PC-9 (cell line): ENCODE data around the gene KLHL30.

Experiments used
- EZH2 ChIP-seq: fragments of 200-600 bp; sonication (generic); IDR thresholded peaks from 2 replicates; pipeline ENCODE4 v1.8.0; 2017; ENCODE audit warnings: antibody characterized with exemption, low read depth
- TF ChIP-seq, protein P1 (sequence below): fragments of 200-600 bp; sonication (generic); conservative IDR thresholded peaks from 2 replicates; pipeline ENCODE4 v1.6.1; 2017; ENCODE audit warnings: mixed run types, antibody characterized with exemption, mild to moderate bottlenecking, moderate library complexity

DNA sequence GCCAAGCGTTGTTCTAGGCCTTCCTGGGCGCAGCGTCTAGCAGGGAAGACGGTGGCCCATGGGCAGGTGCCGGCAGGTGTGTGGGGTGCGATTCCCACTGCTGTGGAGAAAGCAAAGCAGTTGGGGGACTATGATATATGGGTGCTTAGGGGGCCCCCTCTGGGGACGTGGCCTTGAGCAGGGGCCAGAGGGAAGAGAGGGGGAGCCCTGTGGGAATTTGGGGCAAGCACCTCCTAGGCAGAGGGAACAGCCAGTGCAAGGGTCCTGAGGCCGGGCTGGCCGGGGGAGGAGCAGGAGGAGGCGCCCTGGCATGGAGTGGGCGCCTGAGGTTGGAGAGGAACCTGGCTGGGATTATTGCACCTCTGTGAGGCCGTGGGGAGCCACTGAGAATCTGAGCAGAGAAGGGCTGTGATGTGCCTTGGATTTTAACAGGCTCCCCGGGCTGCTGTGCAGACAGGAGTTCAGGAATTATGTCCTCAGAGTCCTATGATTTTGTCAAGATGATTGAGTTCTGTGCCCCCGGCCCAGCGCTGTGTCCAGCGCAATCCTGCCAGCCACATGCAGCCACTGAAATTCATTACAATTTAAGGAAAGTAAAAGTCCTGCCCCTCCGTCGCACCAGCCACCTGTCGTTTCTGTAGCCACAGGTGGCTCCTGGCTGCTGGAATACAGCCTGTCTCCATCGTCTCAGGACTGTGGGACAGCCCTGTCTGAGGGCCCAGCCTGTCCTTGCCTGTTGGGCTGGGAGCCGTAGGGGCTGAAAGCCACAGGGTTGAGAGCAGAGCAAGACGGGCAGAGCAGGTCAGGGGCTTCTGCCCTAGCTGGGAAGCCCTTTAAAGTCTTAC lies 9.1 kb upstream of the KLHL30 start:
- TF ChIP-seq, protein P1, sequence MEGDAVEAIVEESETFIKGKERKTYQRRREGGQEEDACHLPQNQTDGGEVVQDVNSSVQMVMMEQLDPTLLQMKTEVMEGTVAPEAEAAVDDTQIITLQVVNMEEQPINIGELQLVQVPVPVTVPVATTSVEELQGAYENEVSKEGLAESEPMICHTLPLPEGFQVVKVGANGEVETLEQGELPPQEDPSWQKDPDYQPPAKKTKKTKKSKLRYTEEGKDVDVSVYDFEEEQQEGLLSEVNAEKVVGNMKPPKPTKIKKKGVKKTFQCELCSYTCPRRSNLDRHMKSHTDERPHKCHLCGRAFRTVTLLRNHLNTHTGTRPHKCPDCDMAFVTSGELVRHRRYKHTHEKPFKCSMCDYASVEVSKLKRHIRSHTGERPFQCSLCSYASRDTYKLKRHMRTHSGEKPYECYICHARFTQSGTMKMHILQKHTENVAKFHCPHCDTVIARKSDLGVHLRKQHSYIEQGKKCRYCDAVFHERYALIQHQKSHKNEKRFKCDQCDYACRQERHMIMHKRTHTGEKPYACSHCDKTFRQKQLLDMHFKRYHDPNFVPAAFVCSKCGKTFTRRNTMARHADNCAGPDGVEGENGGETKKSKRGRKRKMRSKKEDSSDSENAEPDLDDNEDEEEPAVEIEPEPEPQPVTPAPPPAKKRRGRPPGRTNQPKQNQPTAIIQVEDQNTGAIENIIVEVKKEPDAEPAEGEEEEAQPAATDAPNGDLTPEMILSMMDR, result no peak
- TF ChIP-seq EZH2, result no peak
